ENCODE data around the gene C9orf72.

Gene C9orf72

GRCh38 chr9:27599102-27599869, 26.0 kb upstream of the C9orf72 start:
- no peak overlapping the region for H3K4me3 ChIP-seq (ENCODE audit: low read length)
- no peaks in the 10 kb centered on the region for H3K36me3 ChIP-seq (ENCODE audit: insufficient read depth, low read length)
- H2AFZ ChIP-seq (ENCODE audit: low read depth, low read length) = no peak overlapping the region
- H3K4me1 ChIP-seq (ENCODE audit: insufficient read depth, low read length) = no peaks in the 10 kb centered on the region
- no peaks in the 10 kb centered on the region for H3K27me3 ChIP-seq (ENCODE audit: insufficient read depth, low read length)
- H3K9me3 ChIP-seq (ENCODE audit: low read length) = no peaks in the 10 kb centered on the region

- Histone ChIP-seq H3K4me3 (ENCODE audit: low read length) (no peak overlapping the region), H3K9me3 (ENCODE audit: low read length) (no peaks in the 10 kb centered on the region), H2AFZ (ENCODE audit: low read depth, low read length) (no peak overlapping the region), H3K36me3 (ENCODE audit: insufficient read depth, low read length) (no peaks in the 10 kb centered on the region), H3K27me3 (ENCODE audit: insufficient read depth, low read length) (no peaks in the 10 kb centered on the region), H3K4me1 (ENCODE audit: insufficient read depth, low read length) (no peaks in the 10 kb centered on the region)
Measured at GRCh38 chr9:27595733-27596132, 22.5 kb upstream of the C9orf72 start.

DNA sequence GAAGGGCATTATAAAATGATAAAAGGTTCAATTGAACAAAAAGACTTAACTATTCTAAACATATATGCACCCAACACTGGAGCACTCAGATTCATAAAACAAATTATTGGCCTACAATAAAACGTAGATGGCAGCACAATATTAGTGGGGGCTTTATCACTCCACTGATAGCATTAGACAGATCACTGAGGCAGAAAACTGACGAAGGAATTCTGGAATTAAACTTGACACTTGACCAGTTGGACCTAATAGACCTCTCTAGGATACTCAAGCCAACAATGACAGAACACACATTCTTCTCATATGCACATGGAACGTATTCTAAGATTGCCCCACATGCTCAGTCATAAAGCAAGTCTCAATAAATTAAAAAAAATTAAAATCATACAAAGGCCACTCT, 18.4 kb upstream of the C9orf72 start:
- no peaks in the 10 kb centered on the region for H3K36me3 ChIP-seq (ENCODE audit: insufficient read depth, low read length)
- H3K9me3 ChIP-seq (ENCODE audit: low read length) = no peaks in the 10 kb centered on the region
- no peak overlapping the region for H3K4me3 ChIP-seq (ENCODE audit: low read length)
- no peaks in the 10 kb centered on the region for H3K4me1 ChIP-seq (ENCODE audit: insufficient read depth, low read length)
- no peaks in the 10 kb centered on the region for H3K27me3 ChIP-seq (ENCODE audit: insufficient read depth, low read length)
- no peak overlapping the region for H2AFZ ChIP-seq (ENCODE audit: low read depth, low read length)

- Histone ChIP-seq H3K4me3 (ENCODE audit: low read length) (no peak overlapping the region), H3K36me3 (ENCODE audit: insufficient read depth, low read length) (no peaks in the 10 kb centered on the region), H2AFZ (ENCODE audit: low read depth, low read length) (no peak overlapping the region), H3K4me1 (ENCODE audit: insufficient read depth, low read length) (no peaks in the 10 kb centered on the region), H3K27me3 (ENCODE audit: insufficient read depth, low read length) (no peaks in the 10 kb centered on the region), H3K9me3 (ENCODE audit: low read length) (no peaks in the 10 kb centered on the region)
Measured at GRCh38 chr9:27591093-27591492, 17.8 kb upstream of the C9orf72 start.

DNA sequence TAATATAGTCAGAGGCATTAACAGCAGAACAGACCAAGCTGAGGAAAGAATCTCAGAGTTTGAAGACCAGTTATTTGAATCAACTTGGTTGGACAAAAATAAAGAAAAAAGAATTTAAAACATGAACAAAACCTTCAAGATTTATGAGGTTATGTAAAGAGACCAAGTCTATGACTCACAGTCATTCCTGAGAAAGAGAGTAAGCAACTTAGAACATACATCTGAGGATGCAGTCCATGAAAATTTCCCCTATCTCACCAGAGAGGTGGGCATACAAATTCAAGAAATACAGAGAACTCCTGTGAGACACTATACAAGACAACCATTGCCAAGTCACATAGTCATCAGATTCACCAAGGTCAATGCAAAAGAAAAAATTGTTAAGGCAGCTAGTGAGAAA, 17.4 kb upstream of the C9orf72 start:
- Histone ChIP-seq H3K4me1 (ENCODE audit: insufficient read depth, low read length) (no peaks in the 10 kb centered on the region), H3K4me3 (ENCODE audit: low read length) (no peak overlapping the region), H3K27me3 (ENCODE audit: insufficient read depth, low read length) (no peaks in the 10 kb centered on the region), H2AFZ (ENCODE audit: low read depth, low read length) (no peak overlapping the region), H3K9me3 (ENCODE audit: low read length) (no peaks in the 10 kb centered on the region), H3K36me3 (ENCODE audit: insufficient read depth, low read length) (no peaks in the 10 kb centered on the region)

GRCh38 chr9:27589462-27589861, 16.2 kb upstream of the C9orf72 start:
- Histone ChIP-seq H3K4me1 (ENCODE audit: insufficient read depth, low read length) (no peaks in the 10 kb centered on the region), H3K27me3 (ENCODE audit: insufficient read depth, low read length) (no peaks in the 10 kb centered on the region), H3K9me3 (ENCODE audit: low read length) (no peaks in the 10 kb centered on the region), H3K36me3 (ENCODE audit: insufficient read depth, low read length) (no peaks in the 10 kb centered on the region), H3K4me3 (ENCODE audit: low read length) (no peak overlapping the region), H2AFZ (ENCODE audit: low read depth, low read length) (no peak overlapping the region)

DNA sequence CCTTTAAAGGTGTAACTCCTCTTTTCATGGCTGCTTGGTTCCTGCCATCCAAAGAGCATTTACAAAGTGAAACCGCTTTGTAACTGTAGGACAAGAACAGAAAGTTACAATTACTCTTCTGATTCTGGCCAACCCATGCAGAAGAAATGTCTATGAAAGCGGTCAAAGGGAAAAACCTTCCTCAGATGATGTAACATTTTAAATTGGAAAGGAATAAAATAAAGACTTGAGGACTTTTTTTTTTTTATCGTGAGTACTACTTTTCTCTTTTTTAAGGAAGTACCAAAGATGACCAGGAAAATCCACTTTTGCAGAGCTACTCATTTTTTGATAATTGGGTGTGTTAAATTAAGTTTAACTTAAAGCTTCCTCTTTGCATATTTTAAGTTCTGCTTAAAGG, 13.0 kb upstream of the C9orf72 start:
- Histone ChIP-seq H3K9me3 (ENCODE audit: low read length) (no peaks in the 10 kb centered on the region), H3K27me3 (ENCODE audit: insufficient read depth, low read length) (no peaks in the 10 kb centered on the region)

GRCh38 chr9:27584931-27585330, 11.7 kb upstream of the C9orf72 start:
- Histone ChIP-seq H3K9me3 (ENCODE audit: low read length) (no peaks in the 10 kb centered on the region), H3K4me1 (ENCODE audit: insufficient read depth, low read length) (no peaks in the 10 kb centered on the region), H3K27me3 (ENCODE audit: insufficient read depth, low read length) (no peaks in the 10 kb centered on the region), H3K4me3 (ENCODE audit: low read length) (no peak overlapping the region), H3K36me3 (ENCODE audit: insufficient read depth, low read length) (no peaks in the 10 kb centered on the region), H2AFZ (ENCODE audit: low read depth, low read length) (no peak overlapping the region)

More for the DNA sequence above, 13.0 kb upstream of the C9orf72 start:
- no peaks in the 10 kb centered on the region for H3K36me3 ChIP-seq (ENCODE audit: insufficient read depth, low read length)
- no peak overlapping the region for H2AFZ ChIP-seq (ENCODE audit: low read depth, low read length)
- no peak overlapping the region for H3K4me3 ChIP-seq (ENCODE audit: low read length)
- no peaks in the 10 kb centered on the region for H3K4me1 ChIP-seq (ENCODE audit: insufficient read depth, low read length)

DNA sequence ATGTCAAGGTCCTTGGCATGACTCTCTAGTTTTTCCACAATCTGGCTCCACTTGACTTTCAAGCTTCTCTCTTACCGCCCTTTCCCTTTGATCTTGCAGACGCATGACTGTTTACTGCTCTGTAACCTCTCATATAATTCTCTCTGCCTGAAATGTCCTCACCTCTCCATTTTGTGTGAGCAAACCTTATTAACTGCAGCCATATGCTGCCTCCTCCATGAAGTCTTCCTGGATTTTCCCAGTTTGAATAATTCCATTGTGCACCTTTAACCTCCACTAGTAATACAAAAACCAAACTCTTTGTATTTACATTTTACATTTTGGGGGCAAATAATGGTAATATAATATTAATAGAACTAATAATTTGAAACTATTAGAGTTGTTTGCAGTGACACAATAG, 9.5 kb upstream of the C9orf72 start:
- no peaks in the 10 kb centered on the region for H3K36me3 ChIP-seq (ENCODE audit: insufficient read depth, low read length)
- no peaks in the 10 kb centered on the region for H3K27me3 ChIP-seq (ENCODE audit: insufficient read depth, low read length)
- no peak overlapping the region for H3K4me3 ChIP-seq (ENCODE audit: low read length)
- no peaks in the 10 kb centered on the region for H3K9me3 ChIP-seq (ENCODE audit: low read length)
- H2AFZ ChIP-seq (ENCODE audit: low read depth, low read length) = no peak overlapping the region
- H3K4me1 ChIP-seq (ENCODE audit: insufficient read depth, low read length) = no peaks in the 10 kb centered on the region

- H3K4me3 ChIP-seq (ENCODE audit: low read length) = no peak overlapping the region
- H3K36me3 ChIP-seq (ENCODE audit: insufficient read depth, low read length) = no peaks in the 10 kb centered on the region
- H2AFZ ChIP-seq (ENCODE audit: low read depth, low read length) = no peak overlapping the region
- H3K9me3 ChIP-seq (ENCODE audit: low read length) = no peaks in the 10 kb centered on the region
- no peaks in the 10 kb centered on the region for H3K27me3 ChIP-seq (ENCODE audit: insufficient read depth, low read length)
- H3K4me1 ChIP-seq (ENCODE audit: insufficient read depth, low read length) = no peaks in the 10 kb centered on the region
Measured at GRCh38 chr9:27581826-27582225, 8.5 kb upstream of the C9orf72 start.

DNA sequence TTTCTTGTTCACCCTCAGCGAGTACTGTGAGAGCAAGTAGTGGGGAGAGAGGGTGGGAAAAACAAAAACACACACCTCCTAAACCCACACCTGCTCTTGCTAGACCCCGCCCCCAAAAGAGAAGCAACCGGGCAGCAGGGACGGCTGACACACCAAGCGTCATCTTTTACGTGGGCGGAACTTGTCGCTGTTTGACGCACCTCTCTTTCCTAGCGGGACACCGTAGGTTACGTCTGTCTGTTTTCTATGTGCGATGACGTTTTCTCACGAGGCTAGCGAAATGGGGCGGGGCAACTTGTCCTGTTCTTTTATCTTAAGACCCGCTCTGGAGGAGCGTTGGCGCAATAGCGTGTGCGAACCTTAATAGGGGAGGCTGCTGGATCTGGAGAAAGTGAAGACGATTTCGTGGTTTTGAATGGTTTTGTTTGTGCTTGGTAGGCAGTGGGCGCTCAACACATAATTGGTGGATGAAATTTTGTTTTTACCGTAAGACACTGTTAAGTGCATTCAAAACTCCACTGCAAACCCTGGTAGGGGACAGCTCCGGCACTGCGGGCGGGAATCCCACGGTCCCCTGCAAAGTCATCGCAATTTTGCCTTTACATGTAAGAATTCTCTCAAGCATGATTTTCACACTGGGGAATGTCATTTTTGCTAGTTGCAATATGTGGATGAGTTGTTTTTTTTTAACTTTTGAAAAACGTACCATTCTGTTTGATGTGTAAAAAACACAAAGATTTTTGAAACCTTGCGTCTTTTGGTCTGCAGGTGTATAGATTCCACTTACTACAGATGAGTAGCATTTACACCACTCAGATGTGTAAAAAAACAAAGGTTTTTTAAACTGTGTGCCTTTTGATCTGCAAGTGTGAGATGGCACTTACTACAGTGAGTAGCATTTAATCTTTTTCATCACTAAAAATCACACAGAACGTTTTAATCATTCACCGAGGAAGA, 631 bp upstream of the C9orf72 start:
- Histone ChIP-seq H3K4me3 (ENCODE audit: low read length) (peak overlapping the region; percentile 58), H3K27me3 (ENCODE audit: insufficient read depth, low read length) (no peaks in the 10 kb centered on the region), H2AFZ (ENCODE audit: low read depth, low read length) (peak overlapping the region; percentile 88), H3K36me3 (ENCODE audit: insufficient read depth, low read length) (no peaks in the 10 kb centered on the region), H3K4me1 (ENCODE audit: insufficient read depth, low read length) (peaks cover 10% of the 10 kb centered on the region), H3K9me3 (ENCODE audit: low read length) (no peaks in the 10 kb centered on the region)

DNA sequence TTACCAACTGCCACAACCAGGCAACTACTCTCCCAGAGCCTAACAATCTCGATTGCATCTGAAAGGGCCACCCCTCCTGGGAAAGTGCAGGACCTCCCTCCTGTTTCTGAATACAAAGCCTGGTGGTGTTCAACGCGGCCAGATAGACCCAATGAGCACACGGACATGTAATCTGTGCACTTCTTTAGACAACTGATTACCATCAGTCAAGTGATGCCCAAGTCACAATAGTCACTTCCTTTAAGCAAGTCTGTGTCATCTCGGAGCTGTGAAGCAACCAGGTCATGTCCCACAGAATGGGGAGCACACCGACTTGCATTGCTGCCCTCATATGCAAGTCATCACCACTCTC, 739 bp downstream of the C9orf72 start:
- Histone ChIP-seq H3K4me3 (ENCODE audit: low read length) (peak overlapping the region; percentile 58), H3K9me3 (ENCODE audit: low read length) (no peaks in the 10 kb centered on the region), H2AFZ (ENCODE audit: low read depth, low read length) (peak overlapping the region; percentile 59), H3K4me1 (ENCODE audit: insufficient read depth, low read length) (peaks cover 10% of the 10 kb centered on the region), H3K36me3 (ENCODE audit: insufficient read depth, low read length) (no peaks in the 10 kb centered on the region), H3K27me3 (ENCODE audit: insufficient read depth, low read length) (no peaks in the 10 kb centered on the region)

- Histone ChIP-seq H3K27me3 (ENCODE audit: insufficient read depth, low read length) (no peaks in the 10 kb centered on the region), H3K36me3 (ENCODE audit: insufficient read depth, low read length) (no peaks in the 10 kb centered on the region), H2AFZ (ENCODE audit: low read depth, low read length) (no peak overlapping the region), H3K4me3 (ENCODE audit: low read length) (peak overlapping the region; percentile 58), H3K9me3 (ENCODE audit: low read length) (no peaks in the 10 kb centered on the region), H3K4me1 (ENCODE audit: insufficient read depth, low read length) (peaks cover 10% of the 10 kb centered on the region)
Measured at GRCh38 chr9:27572061-27572460, 1.2 kb downstream of the C9orf72 start.
